Measurements from ENCODE around the gene CTDSPL. TPM values are rescaled to one million over a fixed set of nuclear protein-coding genes. Genes with fewer than 3 reads are reported as not detected.

The CTDSPL gene
- total RNA-seq, 1 donor from 2014 or later: 56.3 TPM

DNA sequence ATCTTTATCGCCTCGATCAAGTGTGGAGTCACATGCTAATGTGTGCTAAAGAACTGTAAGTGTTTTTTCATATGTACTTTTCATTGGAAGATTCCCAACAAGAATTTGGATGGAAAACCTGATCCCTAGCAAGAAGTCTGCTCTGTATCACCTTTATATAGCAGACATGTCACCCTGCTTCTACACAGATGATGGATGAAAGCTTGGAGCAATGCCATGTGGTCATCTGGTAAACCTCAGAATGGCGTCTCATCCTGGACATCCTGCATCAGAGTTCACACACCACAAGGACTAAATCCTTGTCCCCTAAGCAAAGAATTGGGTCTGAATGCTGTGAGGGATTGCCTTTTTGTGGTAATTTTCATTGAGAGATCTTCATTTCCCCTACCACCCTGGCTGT, 42.1 kb upstream of the CTDSPL start:
- Histone ChIP-seq H3K27me3 (ENCODE audit: low read depth) (no peaks in the 10 kb centered on the region), H3K36me3 (peaks cover 24% of the 10 kb centered on the region), H3K9me3 (replicated peaks) (no peaks in the 10 kb centered on the region), H3K27ac (replicated peaks) (peak overlapping the region; percentile 44), H3K4me1 (peaks cover 41% of the 10 kb centered on the region), H3K4me3 (no peak overlapping the region)
- TF ChIP-seq, protein P1, sequence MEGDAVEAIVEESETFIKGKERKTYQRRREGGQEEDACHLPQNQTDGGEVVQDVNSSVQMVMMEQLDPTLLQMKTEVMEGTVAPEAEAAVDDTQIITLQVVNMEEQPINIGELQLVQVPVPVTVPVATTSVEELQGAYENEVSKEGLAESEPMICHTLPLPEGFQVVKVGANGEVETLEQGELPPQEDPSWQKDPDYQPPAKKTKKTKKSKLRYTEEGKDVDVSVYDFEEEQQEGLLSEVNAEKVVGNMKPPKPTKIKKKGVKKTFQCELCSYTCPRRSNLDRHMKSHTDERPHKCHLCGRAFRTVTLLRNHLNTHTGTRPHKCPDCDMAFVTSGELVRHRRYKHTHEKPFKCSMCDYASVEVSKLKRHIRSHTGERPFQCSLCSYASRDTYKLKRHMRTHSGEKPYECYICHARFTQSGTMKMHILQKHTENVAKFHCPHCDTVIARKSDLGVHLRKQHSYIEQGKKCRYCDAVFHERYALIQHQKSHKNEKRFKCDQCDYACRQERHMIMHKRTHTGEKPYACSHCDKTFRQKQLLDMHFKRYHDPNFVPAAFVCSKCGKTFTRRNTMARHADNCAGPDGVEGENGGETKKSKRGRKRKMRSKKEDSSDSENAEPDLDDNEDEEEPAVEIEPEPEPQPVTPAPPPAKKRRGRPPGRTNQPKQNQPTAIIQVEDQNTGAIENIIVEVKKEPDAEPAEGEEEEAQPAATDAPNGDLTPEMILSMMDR (IDR thresholded peaks at IDR 0.05; ENCODE audit: borderline replicate concordance): no peak
- DNase-seq: no peak
- intact Hi-C loops (cut with micrococcal nuclease): no loop called here

DNA sequence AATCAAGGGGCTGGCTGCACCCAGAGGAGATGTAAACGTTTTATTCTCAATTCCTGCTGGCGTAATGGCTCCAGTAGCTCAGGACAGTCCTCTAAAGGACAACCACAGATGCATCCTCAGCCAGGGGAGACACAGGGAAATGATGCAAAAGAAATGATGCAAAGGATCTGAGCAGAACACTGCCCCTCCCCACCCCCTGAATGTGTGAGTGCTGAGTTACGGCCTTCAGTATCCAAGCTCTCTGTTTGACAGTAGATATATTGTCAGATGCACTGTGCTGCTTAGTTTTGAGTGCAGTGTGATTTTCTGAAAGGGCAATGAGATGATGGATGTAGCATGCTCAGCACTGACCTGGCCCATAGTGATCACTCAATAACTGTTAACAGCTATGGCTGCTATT, 41.4 kb upstream of the CTDSPL start:
- no peaks in the 10 kb centered on the region for H3K9me3 ChIP-seq (replicated peaks)
- H3K4me1 ChIP-seq: peaks cover 48% of the 10 kb centered on the region
- peak overlapping the region; percentile 44 for H3K27ac ChIP-seq (replicated peaks)
- peaks cover 24% of the 10 kb centered on the region for H3K36me3 ChIP-seq
- intact Hi-C loops (cut with micrococcal nuclease): no loop called here
- DNase-seq: no peak
- H3K27me3 ChIP-seq (ENCODE audit: low read depth): no peaks in the 10 kb centered on the region
- H3K4me3 ChIP-seq: no peak overlapping the region
- TF ChIP-seq, protein P1 (IDR thresholded peaks at IDR 0.05; ENCODE audit: borderline replicate concordance): no peak

DNA sequence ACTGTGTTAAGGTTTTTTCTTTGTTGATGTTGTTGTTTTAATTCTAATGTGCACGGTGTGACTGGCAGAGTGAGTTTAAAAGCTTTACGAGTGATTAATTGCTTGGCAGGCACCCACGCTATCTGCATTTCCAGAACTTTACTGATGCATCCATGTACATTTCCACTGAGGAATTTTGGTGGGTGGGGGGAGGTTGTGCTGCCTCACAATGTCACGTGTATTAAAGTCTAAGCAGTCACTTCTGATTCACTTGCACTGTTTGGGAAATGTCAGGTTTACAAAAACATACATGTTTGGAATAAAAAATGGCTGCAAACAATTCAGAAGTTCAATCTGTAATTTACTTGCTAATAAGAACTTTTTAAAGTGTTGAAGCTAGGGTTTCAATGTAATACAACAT, 38.5 kb upstream of the CTDSPL start:
- H3K36me3 ChIP-seq: peaks cover 13% of the 10 kb centered on the region
- H3K27ac ChIP-seq (replicated peaks): no peak overlapping the region
- no peak for DNase-seq
- H3K9me3 ChIP-seq (replicated peaks): no peaks in the 10 kb centered on the region
- H3K4me3 ChIP-seq: no peak overlapping the region
- no peaks in the 10 kb centered on the region for H3K27me3 ChIP-seq (ENCODE audit: low read depth)
- H3K4me1 ChIP-seq: peaks cover 56% of the 10 kb centered on the region
- TF ChIP-seq, protein P1 (IDR thresholded peaks at IDR 0.05; ENCODE audit: borderline replicate concordance): no peak
- intact Hi-C loops (cut with micrococcal nuclease): no loop called here

DNA sequence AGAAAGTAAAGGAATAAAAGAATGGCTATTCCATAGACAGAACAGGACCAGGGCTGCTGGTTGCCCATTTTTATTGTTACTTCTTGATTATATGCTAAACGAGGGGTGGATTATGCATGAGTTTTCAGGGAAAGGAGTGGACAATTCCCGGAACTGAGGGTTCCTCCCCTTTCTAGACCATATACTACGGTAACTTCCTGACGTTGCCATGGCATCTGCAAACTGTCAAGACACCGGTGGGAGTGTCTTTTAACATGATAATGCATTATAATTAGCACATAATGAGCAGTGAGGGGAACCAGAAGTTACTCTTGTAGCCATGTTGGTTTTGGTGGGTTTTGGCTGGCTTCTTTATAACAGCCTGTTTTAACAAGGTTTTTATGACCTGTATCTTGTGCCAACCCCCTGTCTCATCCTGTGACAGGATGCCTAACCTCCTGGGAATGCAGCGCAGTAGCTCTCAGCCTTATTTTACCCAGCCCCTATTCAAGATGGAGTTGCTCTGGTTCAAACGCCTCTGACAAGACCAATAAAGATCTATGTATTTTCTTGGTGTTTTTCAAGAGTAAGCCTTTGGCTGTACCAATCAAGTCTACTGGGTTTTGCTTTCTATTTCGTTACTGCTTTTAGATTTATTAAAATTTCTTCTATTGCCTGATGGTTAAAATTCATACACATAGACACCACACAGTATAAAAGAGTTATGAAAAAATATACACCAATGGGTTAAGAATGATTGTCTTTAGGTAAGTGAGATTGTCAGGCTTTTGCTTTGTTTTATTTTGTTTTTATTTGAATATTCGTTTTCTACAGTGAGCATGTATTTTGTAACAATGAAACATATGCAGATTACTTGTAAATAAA, 37.4 kb upstream of the CTDSPL start:
- no peak for DNase-seq
- intact Hi-C loops (cut with micrococcal nuclease): no loop called here
- no peaks in the 10 kb centered on the region for H3K27me3 ChIP-seq (ENCODE audit: low read depth)
- peaks cover 45% of the 10 kb centered on the region for H3K4me1 ChIP-seq
- no peak overlapping the region for H3K4me3 ChIP-seq
- no peaks in the 10 kb centered on the region for H3K9me3 ChIP-seq (replicated peaks)
- H3K36me3 ChIP-seq: peaks cover 5% of the 10 kb centered on the region
- TF ChIP-seq, protein P1 (IDR thresholded peaks at IDR 0.05; ENCODE audit: borderline replicate concordance): no peak
- H3K27ac ChIP-seq (replicated peaks): no peak overlapping the region

DNA sequence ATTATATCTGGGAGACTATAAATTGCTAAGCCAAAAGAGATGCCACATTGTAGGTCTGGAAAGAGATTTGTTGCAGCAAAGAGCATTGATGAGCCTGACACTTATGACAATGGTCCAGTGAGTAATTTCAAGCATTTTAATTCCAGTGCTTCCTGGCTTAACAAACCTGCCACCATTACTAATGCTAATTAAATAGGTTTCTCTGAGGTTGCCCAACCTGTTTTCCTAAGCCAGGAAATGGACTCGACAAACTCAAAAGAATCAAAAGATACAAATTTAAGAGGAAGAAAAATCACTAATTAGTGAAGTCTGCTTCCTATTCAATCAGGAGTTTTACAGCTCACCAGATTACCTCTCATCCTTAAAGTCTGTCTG, 36.7 kb upstream of the CTDSPL start:
- intact Hi-C loops (cut with micrococcal nuclease): no loop called here
- Histone ChIP-seq H3K27me3 (ENCODE audit: low read depth) (no peaks in the 10 kb centered on the region), H3K9me3 (replicated peaks) (no peaks in the 10 kb centered on the region), H3K27ac (replicated peaks) (no peak overlapping the region), H3K4me3 (no peak overlapping the region), H3K4me1 (peaks cover 39% of the 10 kb centered on the region), H3K36me3 (peaks cover 4% of the 10 kb centered on the region)
- DNase-seq: no peak
- TF ChIP-seq, protein P1 (IDR thresholded peaks at IDR 0.05; ENCODE audit: borderline replicate concordance): no peak

Data from left ventricle myocardium inferior (tissue), 1 donor.